Karpas-422 (cell line): Measurements from ENCODE around the gene DCXR. TPM values are rescaled to one million over a fixed set of nuclear protein-coding genes. Genes with fewer than 3 reads are reported as not detected.

Experiments
- DNase-seq: peaks from one replicate; pipeline ENCODE4 v3.0.0-alpha.2; 2015
- H2AFZ ChIP-seq: fragments of 200-600 bp; sonication (generic); 2 replicates; pipeline ENCODE4 v1.6.1; 2014; ENCODE audit warnings: antibody characterized with exemption, low read length, mixed read lengths
- H3K27ac ChIP-seq: fragments of 200-600 bp; sonication (generic); 2 replicates; pipeline ENCODE4 v1.5.1; 2014; ENCODE audit warnings: mild to moderate bottlenecking, low read length, moderate library complexity
- H3K27me3 ChIP-seq: fragments of 200-600 bp; sonication (generic); 2 replicates; pipeline ENCODE4 v1.6.1; 2014; ENCODE audit warnings: low read length, mixed read lengths
- H3K36me3 ChIP-seq: fragments of 200-600 bp; sonication (generic); 2 replicates; pipeline ENCODE4 v1.6.1; 2014; ENCODE audit warnings: low read length, mixed read lengths; ENCODE audit not compliant: insufficient read depth
- H3K4me1 ChIP-seq: fragments of 200-600 bp; sonication (generic); 2 replicates; pipeline ENCODE4 v1.6.1; 2014; ENCODE audit warnings: mild to moderate bottlenecking, low read length, mixed read lengths
- H3K4me2 ChIP-seq: fragments of 200-600 bp; sonication (generic); 2 replicates; pipeline ENCODE4 v1.6.1; 2014; ENCODE audit warnings: low read length, low read depth, mild to moderate bottlenecking; ENCODE audit not compliant: poor library complexity, severe bottlenecking
- H3K4me3 ChIP-seq: fragments of 200-600 bp; sonication (generic); 2 replicates; pipeline ENCODE4 v1.5.1; 2014; ENCODE audit warnings: mild to moderate bottlenecking, antibody characterized with exemption, low read length, mixed read lengths
- H3K79me2 ChIP-seq: fragments of 200-600 bp; sonication (generic); 2 replicates; pipeline ENCODE4 v1.6.1; 2014; ENCODE audit warnings: mild to moderate bottlenecking, low read length, mixed read lengths
- H3K9ac ChIP-seq: fragments of 200-600 bp; sonication (generic); 2 replicates; pipeline ENCODE4 v1.6.0; 2014; ENCODE audit warnings: low read length
- H3K9me2 ChIP-seq: fragments of 200-600 bp; sonication (generic), shearing (Covaris generic); replicated peaks from 2 replicates; pipeline ENCODE4 v1.6.0; 2014; ENCODE audit warnings: mild to moderate bottlenecking, low read length, moderate library complexity; ENCODE audit not compliant: insufficient read depth
- H3K9me3 ChIP-seq: fragments of 300-700, 200-600 bp; sonication (generic); 2 replicates; pipeline ENCODE4 v1.6.1; 2014; ENCODE audit warnings: low read length, mixed read lengths
- H4K20me1 ChIP-seq: fragments of 200-600 bp; sonication (generic); 2 replicates; pipeline ENCODE4 v1.6.1; 2014; ENCODE audit warnings: mild to moderate bottlenecking, antibody characterized with exemption, low read length, low read depth; ENCODE audit not compliant: insufficient read depth
- total RNA-seq: library from RNA; depleted of rRNA; stranded (reverse); fragments of >200 nt; shearing (Covaris generic); gene quantifications from 2 replicates; pipeline ENCODE4 v1.2.3, GENCODE V29; 2014; ENCODE audit warnings: low replicate concordance

The DCXR gene
- total RNA-seq, 1 experiment from 2014 or later, result 103 TPM

GRCh38 chr17:82006468-82007227 lies 30.8 kb downstream of the DCXR start:
- H3K9ac ChIP-seq, result no peak overlapping the region
- no peaks in the 10 kb centered on the region for H3K9me2 ChIP-seq
- H3K27ac ChIP-seq, result no peak overlapping the region
- H4K20me1 ChIP-seq, result no peaks in the 10 kb centered on the region
- no peak overlapping the region for H3K4me3 ChIP-seq
- H3K4me1 ChIP-seq, result no peaks in the 10 kb centered on the region
- H3K36me3 ChIP-seq, result no peaks in the 10 kb centered on the region
- no peak for DNase-seq
- no peaks in the 10 kb centered on the region for H3K27me3 ChIP-seq
- no peak overlapping the region for H2AFZ ChIP-seq
- H3K9me3 ChIP-seq, result no peaks in the 10 kb centered on the region
- no peaks in the 10 kb centered on the region for H3K79me2 ChIP-seq
- H3K4me2 ChIP-seq, result no peak overlapping the region

GRCh38 chr17:82005701-82006348 lies 31.7 kb downstream of the DCXR start:
- H3K9me2 ChIP-seq, result no peaks in the 10 kb centered on the region
- H3K4me1 ChIP-seq, result no peaks in the 10 kb centered on the region
- no peaks in the 10 kb centered on the region for H4K20me1 ChIP-seq
- no peaks in the 10 kb centered on the region for H3K79me2 ChIP-seq
- H3K9ac ChIP-seq, result no peak overlapping the region
- H3K4me3 ChIP-seq, result no peak overlapping the region
- H3K4me2 ChIP-seq, result no peak overlapping the region
- DNase-seq, result no peak
- no peaks in the 10 kb centered on the region for H3K36me3 ChIP-seq
- no peak overlapping the region for H3K27ac ChIP-seq
- H3K9me3 ChIP-seq, result no peaks in the 10 kb centered on the region
- no peaks in the 10 kb centered on the region for H3K27me3 ChIP-seq
- no peak overlapping the region for H2AFZ ChIP-seq

GRCh38 chr17:82004517-82005455 lies 32.7 kb downstream of the DCXR start:
- no peaks in the 10 kb centered on the region for H3K36me3 ChIP-seq
- no peak for DNase-seq
- H3K4me1 ChIP-seq, result no peaks in the 10 kb centered on the region
- no peak overlapping the region for H3K4me2 ChIP-seq
- no peak overlapping the region for H3K27ac ChIP-seq
- H3K4me3 ChIP-seq, result no peak overlapping the region
- no peaks in the 10 kb centered on the region for H3K79me2 ChIP-seq
- H3K27me3 ChIP-seq, result no peaks in the 10 kb centered on the region
- no peak overlapping the region for H2AFZ ChIP-seq
- H4K20me1 ChIP-seq, result no peaks in the 10 kb centered on the region
- H3K9me3 ChIP-seq, result no peaks in the 10 kb centered on the region
- H3K9ac ChIP-seq, result no peak overlapping the region
- H3K9me2 ChIP-seq, result no peaks in the 10 kb centered on the region

GRCh38 chr17:82003411-82004381 lies 33.8 kb downstream of the DCXR start:
- no peaks in the 10 kb centered on the region for H3K36me3 ChIP-seq
- no peaks in the 10 kb centered on the region for H3K9me3 ChIP-seq
- H3K4me3 ChIP-seq, result no peak overlapping the region
- H3K79me2 ChIP-seq, result no peaks in the 10 kb centered on the region
- no peak overlapping the region for H3K27ac ChIP-seq
- no peak overlapping the region for H3K4me2 ChIP-seq
- no peak for DNase-seq
- H3K9me2 ChIP-seq, result no peaks in the 10 kb centered on the region
- no peaks in the 10 kb centered on the region for H4K20me1 ChIP-seq
- H3K9ac ChIP-seq, result no peak overlapping the region
- no peaks in the 10 kb centered on the region for H3K27me3 ChIP-seq
- H2AFZ ChIP-seq, result no peak overlapping the region
- H3K4me1 ChIP-seq, result no peaks in the 10 kb centered on the region

- Histone ChIP-seq H3K9me2 (no peaks in the 10 kb centered on the region), H3K9ac (no peak overlapping the region), H3K4me3 (no peak overlapping the region), H3K9me3 (no peaks in the 10 kb centered on the region), H2AFZ (no peak overlapping the region), H3K27ac (no peak overlapping the region), H3K36me3 (no peaks in the 10 kb centered on the region), H4K20me1 (no peaks in the 10 kb centered on the region), H3K4me1 (no peaks in the 10 kb centered on the region), H3K79me2 (no peaks in the 10 kb centered on the region), H3K4me2 (no peak overlapping the region), H3K27me3 (no peaks in the 10 kb centered on the region)
- no peak for DNase-seq
Measured at GRCh38 chr17:82001571-82002056, 35.9 kb downstream of the DCXR start.

- Histone ChIP-seq H3K9me2 (no peaks in the 10 kb centered on the region), H3K4me1 (no peaks in the 10 kb centered on the region), H3K36me3 (no peaks in the 10 kb centered on the region), H3K79me2 (no peaks in the 10 kb centered on the region), H3K4me2 (no peak overlapping the region), H3K4me3 (no peak overlapping the region), H4K20me1 (no peaks in the 10 kb centered on the region), H3K27ac (no peak overlapping the region), H3K27me3 (no peaks in the 10 kb centered on the region), H3K9me3 (no peaks in the 10 kb centered on the region), H2AFZ (no peak overlapping the region), H3K9ac (no peak overlapping the region)
- DNase-seq, result no peak
Measured at GRCh38 chr17:82000803-82001570, 36.5 kb downstream of the DCXR start.
